Testis (tissue), 3 donors: ENCODE data around the gene ZBTB22. TPM values are rescaled to one million over a fixed set of nuclear protein-coding genes. Genes with fewer than 3 reads are reported as not detected.

Source experiments
- DNase-seq: peaks from one replicate; pipeline ENCODE4 v3.0.0-alpha.2; 2019
- H3K27ac ChIP-seq, 2 donors: fragments of 200-600 bp; sonication (generic); one replicate each; pipeline ENCODE4 v1.5.1; 2019
- H3K27me3 ChIP-seq: fragments of 200-600 bp; sonication (generic); one replicate; pipeline ENCODE4 v1.5.1; 2019
- H3K36me3 ChIP-seq: fragments of 200-600 bp; sonication (generic); one replicate; pipeline ENCODE4 v1.5.1; 2017; ENCODE audit warnings: low read depth; ENCODE audit errors: missing control alignments
- H3K4me1 ChIP-seq: fragments of 200-600 bp; sonication (generic); one replicate; pipeline ENCODE4 v1.5.1; 2019
- H3K4me3 ChIP-seq, 2 donors: fragments of 200-600 bp; sonication (generic); one replicate each; pipeline ENCODE4 v1.5.1; 2017 to 2019
- H3K9me3 ChIP-seq: fragments of 200-600 bp; sonication (generic); one replicate; pipeline ENCODE4 v1.5.1; 2017
- POLR2A ChIP-seq: fragments of 450-650 bp; IDR thresholded peaks from one replicate; pipeline ENCODE4 v1.6.1; 2017; ENCODE audit warnings: antibody characterized with exemption, mild to moderate bottlenecking, moderate library complexity
- WGBS, 2 donors: methylation state at CpG; one replicate each; pipeline ENCODE4 v1.1.5; 2018; 5-methylcytosine and 5-hydroxymethylcytosine counted together
- intact Hi-C: fragments of 100-400 bp; cut with DNase I; formaldehyde crosslinking; loops from one replicate; pipeline ENCODE4 v1.15.1; 2023; ENCODE audit warnings: low total_unique reads
- polyA plus RNA-seq: library from polyadenylated mRNA; stranded (reverse); fragments of 350-450 nt; fragmentation: Illumina TruSeq; extraction: RNeasy Lipid Tissue Mini Kit (QIAGEN cat#74804); gene quantifications from one replicate; pipeline ENCODE4 v1.2.3, GENCODE V29; 2014; ENCODE audit warnings: low read depth, low replicate concordance; ENCODE audit not compliant: insufficient read depth
- total RNA-seq, 2 donors: library from RNA; depleted of rRNA; stranded (reverse); fragments of >200 nt; gene quantifications; one replicate each; pipeline ENCODE4 v1.2.3, GENCODE V29; 2016
- TF ChIP-seq, protein P1 (sequence below), 3 experiments: fragments of 450-650 bp in 2 of 3; fragments of 200-600 bp in 1 of 3; sonication (generic) in 1 of 3; IDR thresholded peaks; one replicate each; pipeline ENCODE4 v1.5.1; 2016 to 2019; ENCODE audit warnings: antibody characterized with exemption in 3 of 3, mild to moderate bottlenecking in 2 of 3, moderate library complexity in 1 of 3

Gene ZBTB22
- total and polyA plus RNA-seq, 3 donors from 2014 or later = 13.4 to 17.1 (median 15.2) TPM

DNA sequence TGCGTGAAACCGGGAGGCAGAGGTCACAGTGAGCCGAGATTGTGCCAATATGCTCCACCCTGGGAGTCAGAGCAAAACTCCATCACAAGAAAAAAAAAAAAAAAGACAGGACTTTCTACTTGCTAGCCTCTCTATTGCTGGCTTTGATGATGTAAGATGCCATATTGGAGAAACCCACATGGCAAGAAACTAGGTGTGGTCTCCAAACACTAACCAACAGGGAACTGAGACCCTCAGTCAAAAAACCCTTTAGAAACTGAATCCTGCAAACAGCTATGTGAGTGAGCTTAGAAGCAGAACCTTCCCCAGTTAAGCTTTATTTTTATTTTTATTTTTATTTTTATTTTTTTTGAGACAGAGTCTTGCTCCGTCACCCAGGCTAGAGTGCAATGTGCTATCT, 18.4 kb upstream of the ZBTB22 start:
- intact Hi-C loops = no loop called here
- H3K4me3 ChIP-seq = no peak overlapping the region
- no peaks in the 10 kb centered on the region for H3K9me3 ChIP-seq
- no peak overlapping the region for H3K27ac ChIP-seq
- H3K27me3 ChIP-seq = no peaks in the 10 kb centered on the region
- DNase-seq = no peak
- H3K4me1 ChIP-seq = no peaks in the 10 kb centered on the region
- no peak for TF ChIP-seq POLR2A
- TF ChIP-seq, protein P1, sequence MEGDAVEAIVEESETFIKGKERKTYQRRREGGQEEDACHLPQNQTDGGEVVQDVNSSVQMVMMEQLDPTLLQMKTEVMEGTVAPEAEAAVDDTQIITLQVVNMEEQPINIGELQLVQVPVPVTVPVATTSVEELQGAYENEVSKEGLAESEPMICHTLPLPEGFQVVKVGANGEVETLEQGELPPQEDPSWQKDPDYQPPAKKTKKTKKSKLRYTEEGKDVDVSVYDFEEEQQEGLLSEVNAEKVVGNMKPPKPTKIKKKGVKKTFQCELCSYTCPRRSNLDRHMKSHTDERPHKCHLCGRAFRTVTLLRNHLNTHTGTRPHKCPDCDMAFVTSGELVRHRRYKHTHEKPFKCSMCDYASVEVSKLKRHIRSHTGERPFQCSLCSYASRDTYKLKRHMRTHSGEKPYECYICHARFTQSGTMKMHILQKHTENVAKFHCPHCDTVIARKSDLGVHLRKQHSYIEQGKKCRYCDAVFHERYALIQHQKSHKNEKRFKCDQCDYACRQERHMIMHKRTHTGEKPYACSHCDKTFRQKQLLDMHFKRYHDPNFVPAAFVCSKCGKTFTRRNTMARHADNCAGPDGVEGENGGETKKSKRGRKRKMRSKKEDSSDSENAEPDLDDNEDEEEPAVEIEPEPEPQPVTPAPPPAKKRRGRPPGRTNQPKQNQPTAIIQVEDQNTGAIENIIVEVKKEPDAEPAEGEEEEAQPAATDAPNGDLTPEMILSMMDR (IDR thresholded peaks at IDR 0.05) = no peak
- H3K36me3 ChIP-seq = no peaks in the 10 kb centered on the region
- 75% methylated on average over 4 of the region's 4 CpGs for WGBS, 2 donors

DNA sequence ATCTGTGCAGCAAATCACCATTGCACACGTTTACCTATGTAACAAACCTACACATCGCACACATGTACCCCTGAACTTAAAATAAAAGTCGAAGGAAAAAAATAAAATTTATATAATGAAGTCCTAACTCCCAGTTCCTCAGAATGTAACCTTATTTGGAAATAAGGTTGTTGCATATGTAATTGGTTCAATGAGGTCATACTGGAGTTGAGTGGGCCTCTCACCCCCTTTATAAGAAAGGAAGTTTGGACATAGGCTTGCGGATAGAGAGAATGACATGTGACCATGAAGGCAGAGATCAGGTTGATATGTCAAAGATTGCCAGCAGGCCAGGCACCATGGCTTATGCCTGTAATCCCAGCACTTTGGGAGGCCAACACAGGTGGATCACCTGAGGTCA, 16.1 kb upstream of the ZBTB22 start:
- Histone ChIP-seq H3K4me3 (no peak overlapping the region), H3K27me3 (no peaks in the 10 kb centered on the region), H3K4me1 (no peaks in the 10 kb centered on the region), H3K36me3 (no peaks in the 10 kb centered on the region), H3K27ac (no peak overlapping the region), H3K9me3 (no peaks in the 10 kb centered on the region)
- intact Hi-C loops = no loop called here
- WGBS, 2 donors = 92 to 94% methylated on average over 4 of the region's 4 CpGs
- no peak for TF ChIP-seq POLR2A
- TF ChIP-seq, protein P1 (IDR thresholded peaks at IDR 0.05) = no peak
- no peak for DNase-seq

DNA sequence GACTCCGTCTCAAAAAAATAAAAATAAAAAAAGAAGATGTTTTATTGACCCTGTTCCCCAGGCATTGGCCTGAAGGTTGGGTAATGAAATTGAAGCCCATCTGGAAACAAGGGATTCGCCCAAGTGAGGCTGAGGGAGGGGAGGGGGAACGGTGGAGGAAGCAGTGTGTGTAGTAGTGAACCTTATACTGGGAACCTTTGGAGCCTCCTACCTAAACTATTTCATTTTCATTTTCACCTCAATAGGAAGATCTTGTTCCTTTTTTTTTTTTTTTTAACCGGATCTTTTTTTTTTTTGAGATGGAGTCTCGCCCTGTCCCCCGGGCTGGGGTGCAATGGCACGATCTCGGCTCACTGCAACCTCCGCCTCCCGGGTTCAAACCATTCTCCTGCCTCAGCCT, 13.2 kb upstream of the ZBTB22 start:
- intact Hi-C loops = no loop called here

DNA sequence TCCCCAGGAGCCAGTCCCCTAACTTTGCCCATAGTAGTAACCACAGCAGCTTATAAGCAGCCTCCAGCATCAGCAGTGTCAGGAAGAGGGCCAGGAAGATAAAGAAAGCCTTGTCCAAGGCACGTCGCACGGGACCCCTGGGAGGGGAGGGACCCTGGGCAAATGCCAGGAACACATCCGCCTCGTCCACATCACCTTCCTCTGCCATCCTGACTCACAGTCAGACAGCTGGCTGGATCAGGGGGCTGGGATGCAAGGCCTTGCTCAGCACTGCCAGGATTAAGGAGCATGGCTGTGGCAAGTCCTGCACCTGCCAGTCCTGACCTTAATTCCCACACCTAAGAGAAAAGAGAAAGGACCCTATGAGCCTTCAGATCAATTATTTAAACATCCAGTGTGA, 11.5 kb upstream of the ZBTB22 start:
- Histone ChIP-seq H3K27ac (no peak overlapping the region), H3K36me3 (no peaks in the 10 kb centered on the region), H3K4me1 (no peaks in the 10 kb centered on the region), H3K27me3 (no peaks in the 10 kb centered on the region), H3K4me3 (no peak overlapping the region), H3K9me3 (no peaks in the 10 kb centered on the region)
- TF ChIP-seq, protein P1 (IDR thresholded peaks at IDR 0.05) = no peak
- TF ChIP-seq POLR2A = no peak
- WGBS, 2 donors = 33 to 42% methylated on average over 5 of the region's 5 CpGs
- DNase-seq = no peak
- intact Hi-C loops = no loop called here

More for the DNA sequence above, 13.2 kb upstream of the ZBTB22 start:
- DNase-seq = no peak
- H3K27me3 ChIP-seq = no peaks in the 10 kb centered on the region
- H3K4me3 ChIP-seq = no peak overlapping the region
- no peaks in the 10 kb centered on the region for H3K36me3 ChIP-seq
- no peak overlapping the region for H3K27ac ChIP-seq
- WGBS, 2 donors = 86% methylated on average over 10 of the region's 10 CpGs
- no peaks in the 10 kb centered on the region for H3K4me1 ChIP-seq
- H3K9me3 ChIP-seq = no peaks in the 10 kb centered on the region
- TF ChIP-seq, protein P1 (IDR thresholded peaks at IDR 0.05) = no peak
- TF ChIP-seq POLR2A = no peak

DNA sequence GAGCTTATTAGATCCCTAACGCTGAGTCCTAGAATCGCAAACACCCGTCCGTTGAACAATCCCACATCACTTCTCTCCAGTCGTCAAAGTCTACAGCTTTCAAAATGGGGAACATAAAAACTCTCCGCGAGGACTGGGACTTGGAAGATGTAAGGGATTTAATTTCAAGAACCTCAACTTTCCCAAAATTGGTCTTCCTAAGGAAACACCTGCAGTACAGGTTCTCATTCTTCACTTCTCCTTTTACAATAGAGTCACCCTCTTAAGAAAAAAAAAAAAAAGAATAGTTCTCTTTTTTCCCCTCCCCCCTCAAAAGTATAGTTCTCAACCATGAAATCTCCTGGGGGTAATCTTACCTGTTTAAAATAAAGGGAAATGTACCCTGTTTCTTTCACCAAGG, 6.6 kb upstream of the ZBTB22 start:
- H3K27me3 ChIP-seq = no peaks in the 10 kb centered on the region
- H3K9me3 ChIP-seq = no peaks in the 10 kb centered on the region
- no peaks in the 10 kb centered on the region for H3K36me3 ChIP-seq
- WGBS, 2 donors = 9 to 11% methylated on average over 7 of the region's 7 CpGs
- no peak for TF ChIP-seq POLR2A
- TF ChIP-seq, protein P1 (IDR thresholded peaks at IDR 0.05) = no peak
- peak overlapping the region; percentile 90 to 92 for H3K27ac ChIP-seq
- DNase-seq = no peak
- peaks cover 33% of the 10 kb centered on the region for H3K4me1 ChIP-seq
- peak overlapping the region in 1 of 2 donors; percentile 88 for H3K4me3 ChIP-seq
- intact Hi-C loops = no loop called here
